Stimulated activated CD8-positive, alpha-beta memory T cell treated with anti-CD3 and anti-CD28 coated beads, Interleukin-15, amount 100 ng/mL, for 4 hours (primary cell): ENCODE results near the gene PHKA2.
"Not testable (repeated sequence)": the region's sequence is repeated elsewhere in the genome, so short reads cannot be mapped to it uniquely, and the experiment has no call there.

Experiments used
- DNase-seq, 2 donors: peaks; one replicate each; pipeline ENCODE4 v3.0.0-alpha.2; 2020; ENCODE audit warnings: low read depth in 2 of 2

Gene PHKA2

GRCh38 chrX:18871161-18871890, 112.6 kb downstream of the PHKA2 start:
- no peak for DNase-seq

GRCh38 chrX:18864390-18864920, 119.5 kb downstream of the PHKA2 start:
- DNase-seq = no peak

GRCh38 chrX:18861511-18861910, 122.4 kb downstream of the PHKA2 start:
- no peak for DNase-seq

GRCh38 chrX:18856645-18856997, 127.3 kb downstream of the PHKA2 start:
- no peak for DNase-seq

- no peak for DNase-seq
Observed at GRCh38 chrX:18855919-18856644, 127.8 kb downstream of the PHKA2 start.

GRCh38 chrX:18847901-18848300, 136.0 kb downstream of the PHKA2 start:
- not testable (repeated sequence) for DNase-seq
